IPS DF 19.7 (cell line): ENCODE data around the gene RBM33.
"Not testable (repeated sequence)": the region's sequence is repeated elsewhere in the genome, so short reads cannot be mapped to it uniquely, and the experiment has no call there.

Experiments used
- DNase-seq: peaks from one replicate; pipeline ENCODE4 v3.0.0-alpha.2; 2013; ENCODE audit warnings: low read depth, low spot score

Gene RBM33, protein sequence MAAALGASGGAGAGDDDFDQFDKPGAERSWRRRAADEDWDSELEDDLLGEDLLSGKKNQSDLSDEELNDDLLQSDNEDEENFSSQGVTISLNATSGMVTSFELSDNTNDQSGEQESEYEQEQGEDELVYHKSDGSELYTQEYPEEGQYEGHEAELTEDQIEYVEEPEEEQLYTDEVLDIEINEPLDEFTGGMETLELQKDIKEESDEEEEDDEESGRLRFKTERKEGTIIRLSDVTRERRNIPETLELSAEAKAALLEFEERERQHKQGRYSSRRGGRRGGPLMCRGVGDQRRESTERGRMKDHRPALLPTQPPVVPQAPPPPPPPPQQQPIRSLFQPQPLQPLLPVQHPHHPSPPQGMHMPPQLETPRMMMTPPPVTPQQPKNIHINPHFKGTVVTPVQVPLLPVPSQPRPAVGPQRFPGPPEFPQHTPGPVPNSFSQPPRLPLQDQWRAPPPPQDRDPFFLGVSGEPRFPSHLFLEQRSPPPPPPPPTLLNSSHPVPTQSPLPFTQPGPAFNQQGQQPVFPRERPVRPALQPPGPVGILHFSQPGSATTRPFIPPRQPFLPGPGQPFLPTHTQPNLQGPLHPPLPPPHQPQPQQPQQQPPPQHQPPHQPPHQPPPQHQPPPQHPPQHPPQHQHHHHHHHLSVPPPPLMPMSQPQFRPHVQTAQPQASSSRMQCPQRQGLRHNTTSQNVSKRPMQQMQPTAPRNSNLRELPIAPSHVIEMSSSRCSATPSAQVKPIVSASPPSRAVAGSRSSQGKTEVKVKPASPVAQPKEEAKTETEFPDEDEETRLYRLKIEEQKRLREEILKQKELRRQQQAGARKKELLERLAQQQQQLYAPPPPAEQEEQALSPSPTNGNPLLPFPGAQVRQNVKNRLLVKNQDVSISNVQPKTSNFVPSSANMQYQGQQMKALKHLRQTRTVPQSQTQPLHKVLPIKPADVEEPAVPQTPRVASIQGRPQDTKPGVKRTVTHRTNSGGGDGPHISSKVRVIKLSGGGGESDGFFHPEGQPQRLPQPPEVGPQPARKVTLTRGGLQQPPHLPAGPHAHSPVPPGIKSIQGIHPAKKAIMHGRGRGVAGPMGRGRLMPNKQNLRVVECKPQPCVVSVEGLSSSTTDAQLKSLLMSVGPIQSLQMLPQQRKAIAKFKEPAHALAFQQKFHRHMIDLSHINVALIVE

DNA sequence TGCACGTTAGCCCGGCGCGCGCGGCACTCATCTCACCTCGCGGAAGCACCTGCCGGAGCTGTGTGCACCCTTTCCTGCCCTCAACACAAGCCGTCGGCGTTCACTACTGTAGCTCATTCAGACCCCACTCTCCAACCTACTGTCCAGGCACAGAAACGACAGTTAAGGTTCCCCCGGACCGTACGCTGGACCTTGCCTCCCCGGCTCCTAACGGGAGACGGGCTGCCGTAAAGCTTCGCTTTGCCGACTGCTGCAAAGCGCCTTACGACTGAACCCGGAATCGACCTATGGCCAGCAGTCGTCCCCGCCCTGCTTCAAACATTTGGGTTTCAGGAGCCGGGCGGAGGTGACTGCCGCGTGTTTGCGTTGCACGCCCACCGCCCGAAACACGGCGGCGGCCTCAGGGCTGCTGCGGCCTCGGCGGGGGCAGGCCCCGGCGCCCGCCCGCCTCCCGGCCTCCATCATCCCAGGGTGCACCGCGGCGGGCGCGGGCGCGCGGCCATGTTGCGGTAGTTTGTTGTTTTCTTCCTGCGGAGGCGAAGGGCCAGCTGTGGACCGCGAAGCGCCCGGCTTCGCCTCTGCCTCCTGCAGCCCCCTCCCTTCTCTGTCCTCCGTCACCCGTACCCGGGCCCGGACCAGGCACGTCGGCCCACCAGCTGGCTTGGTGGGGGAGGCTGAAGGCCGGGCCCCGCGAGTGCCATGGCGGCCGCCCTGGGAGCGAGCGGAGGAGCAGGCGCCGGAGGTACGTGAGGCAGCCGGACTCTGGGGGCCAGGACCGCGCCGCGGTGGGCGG lies at the start of gene RBM33:
RBM33 (plus strand) TSS at position 484 of the 793 bp plus-strand sequence; CDS start at position 700, 216 bp downstream.
- DNase-seq = peak; percentile 50

DNA sequence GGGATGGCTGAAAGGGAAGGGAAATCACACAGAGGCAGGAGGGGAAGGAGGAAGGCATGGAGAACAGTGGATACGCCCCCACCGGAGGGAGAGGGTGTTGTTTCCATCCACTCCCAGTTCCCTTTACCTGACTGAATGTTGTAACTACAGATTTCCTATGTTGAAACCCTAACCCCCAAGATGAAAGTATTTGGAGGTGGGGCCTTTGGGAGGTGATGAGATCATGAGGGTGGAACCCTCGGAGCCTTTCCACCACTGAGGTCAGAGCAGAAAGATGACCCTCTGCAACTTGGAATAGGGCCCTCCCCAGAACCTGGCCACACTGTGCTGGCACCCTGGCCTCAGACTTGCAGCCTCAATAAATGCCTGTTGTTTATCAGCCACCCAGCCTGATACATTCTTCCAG lies 49.5 kb upstream of the RBM33 start:
- DNase-seq = peak; percentile 56

DNA sequence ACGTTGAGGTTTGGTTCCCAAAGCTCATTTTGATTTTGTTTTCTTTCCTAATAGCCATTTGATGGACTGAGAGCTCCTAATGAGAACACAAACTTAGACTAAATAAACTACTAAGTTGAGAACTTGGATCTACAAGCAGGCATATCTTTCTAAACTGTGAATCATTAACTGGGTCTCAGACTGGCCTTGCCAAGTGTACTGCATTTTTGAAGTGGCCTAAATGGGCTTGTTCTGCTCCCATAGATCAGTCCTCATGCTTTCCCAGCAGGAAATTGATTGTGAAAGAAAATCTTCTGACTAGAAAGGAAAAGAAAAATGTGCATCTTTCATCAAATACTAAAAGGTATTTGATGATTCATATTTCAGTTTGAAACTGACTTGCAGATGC lies 46.7 kb upstream of the RBM33 start:
- no peak for DNase-seq

DNA sequence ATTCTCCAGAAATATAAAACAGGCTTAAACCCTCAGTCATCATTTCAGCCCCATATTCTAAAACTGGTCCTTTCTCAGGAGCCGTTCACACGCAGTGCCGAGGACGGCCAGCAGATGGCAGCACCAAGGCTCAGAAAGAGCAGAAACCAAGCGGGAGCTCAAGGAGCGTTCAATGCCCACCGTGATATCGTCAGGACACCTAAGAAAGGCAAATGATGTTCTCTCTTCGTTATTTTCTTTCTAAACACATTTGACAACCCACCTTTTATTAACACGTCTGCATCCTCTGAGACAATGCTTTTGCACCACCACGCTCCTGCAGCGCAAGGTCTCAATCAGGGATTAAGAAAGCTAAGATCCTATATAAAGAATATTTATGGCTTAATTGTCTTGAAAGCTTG lies 45.7 kb upstream of the RBM33 start:
- DNase-seq = no peak

GRCh38 chr7:155602156-155602555 lies 42.3 kb upstream of the RBM33 start:
- no peak for DNase-seq

GRCh38 chr7:155602750-155603149 lies 41.7 kb upstream of the RBM33 start:
- DNase-seq = no peak

DNA sequence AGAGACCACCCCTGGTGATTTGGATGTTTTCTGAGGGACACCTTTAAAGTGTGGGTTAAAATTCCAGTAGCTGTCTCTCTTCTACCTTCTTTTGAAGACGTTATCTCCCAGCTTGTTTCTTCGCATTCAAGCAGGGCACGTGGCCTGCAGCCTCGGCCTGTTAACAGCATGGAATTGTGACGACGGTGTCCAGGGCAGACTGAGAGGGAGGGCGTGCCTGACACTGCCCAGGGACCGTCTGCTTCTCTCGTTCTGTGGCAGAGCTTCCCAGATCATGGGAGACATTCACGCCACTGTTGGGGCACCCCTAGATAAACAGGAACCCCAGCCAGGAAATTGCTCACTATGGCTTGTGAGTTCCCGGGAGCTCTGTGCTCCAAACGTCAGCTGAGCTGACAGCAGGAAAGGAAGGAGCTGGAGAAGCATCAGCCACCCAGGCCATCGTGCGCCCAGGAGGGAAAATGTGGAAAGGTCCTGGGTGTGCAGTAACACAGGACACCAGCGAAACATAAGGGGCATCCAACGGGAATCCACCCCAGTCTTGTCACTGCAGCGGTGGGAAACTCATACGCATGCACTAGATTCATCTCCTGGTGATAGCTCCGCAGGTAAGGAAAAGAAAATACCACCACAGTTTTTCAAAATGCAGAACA lies 41.1 kb upstream of the RBM33 start:
- no peak for DNase-seq

DNA sequence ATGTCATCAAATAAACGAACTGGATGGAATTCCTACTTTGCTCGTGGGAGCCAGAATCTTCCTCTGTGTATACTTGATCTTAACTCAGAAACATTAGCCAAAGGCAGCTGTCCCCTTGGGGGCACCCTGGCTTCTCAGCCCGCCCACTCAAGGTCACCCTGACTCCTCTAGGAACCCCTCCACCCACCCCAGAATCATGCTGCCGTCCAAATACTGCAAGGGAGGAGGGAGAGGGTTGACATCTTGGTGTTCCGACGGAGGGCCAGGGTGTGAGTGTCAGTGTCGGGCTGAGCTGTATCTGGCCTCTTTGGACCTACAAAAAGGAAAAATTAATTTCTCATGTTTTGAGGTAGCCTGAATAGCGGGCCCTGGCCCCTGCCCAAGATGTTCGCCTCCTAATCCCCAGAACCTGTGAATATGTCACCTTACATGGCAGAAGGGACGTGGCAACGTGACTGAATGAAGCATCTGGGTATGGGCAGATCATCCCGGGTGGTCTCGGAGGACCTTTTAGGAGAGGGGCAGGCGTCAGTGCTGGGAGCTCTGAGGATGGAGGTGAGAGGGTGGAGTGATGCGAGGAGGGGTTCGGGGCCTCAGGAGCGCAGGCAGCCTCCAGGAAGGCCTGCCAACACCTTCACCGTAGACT lies 40.5 kb upstream of the RBM33 start:
- no peak for DNase-seq

- DNase-seq = no peak
Observed at GRCh38 chr7:155604504-155604997, 39.9 kb upstream of the RBM33 start.

DNA sequence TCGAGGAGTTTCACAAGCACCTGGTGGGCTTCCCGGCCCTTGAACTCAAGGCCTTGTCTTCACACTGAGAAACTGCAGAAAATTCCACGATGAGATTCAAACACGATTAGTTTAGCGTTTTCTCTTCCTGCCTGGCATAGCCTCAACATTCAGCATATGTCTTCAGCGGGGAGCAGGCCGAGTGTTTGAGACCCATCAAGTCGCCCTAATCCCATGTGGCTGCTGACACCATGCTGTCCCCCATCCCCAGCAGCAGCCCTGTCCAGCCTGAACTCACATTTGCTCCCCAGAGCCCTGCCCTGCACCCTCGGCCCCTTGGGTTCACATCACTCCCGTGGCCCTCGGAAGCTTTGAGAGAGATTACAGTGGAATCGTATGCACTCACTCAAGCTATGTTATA lies 35.3 kb upstream of the RBM33 start:
- DNase-seq = no peak

- no peak for DNase-seq
Observed at GRCh38 chr7:155610633-155611193, 33.7 kb upstream of the RBM33 start.

DNA sequence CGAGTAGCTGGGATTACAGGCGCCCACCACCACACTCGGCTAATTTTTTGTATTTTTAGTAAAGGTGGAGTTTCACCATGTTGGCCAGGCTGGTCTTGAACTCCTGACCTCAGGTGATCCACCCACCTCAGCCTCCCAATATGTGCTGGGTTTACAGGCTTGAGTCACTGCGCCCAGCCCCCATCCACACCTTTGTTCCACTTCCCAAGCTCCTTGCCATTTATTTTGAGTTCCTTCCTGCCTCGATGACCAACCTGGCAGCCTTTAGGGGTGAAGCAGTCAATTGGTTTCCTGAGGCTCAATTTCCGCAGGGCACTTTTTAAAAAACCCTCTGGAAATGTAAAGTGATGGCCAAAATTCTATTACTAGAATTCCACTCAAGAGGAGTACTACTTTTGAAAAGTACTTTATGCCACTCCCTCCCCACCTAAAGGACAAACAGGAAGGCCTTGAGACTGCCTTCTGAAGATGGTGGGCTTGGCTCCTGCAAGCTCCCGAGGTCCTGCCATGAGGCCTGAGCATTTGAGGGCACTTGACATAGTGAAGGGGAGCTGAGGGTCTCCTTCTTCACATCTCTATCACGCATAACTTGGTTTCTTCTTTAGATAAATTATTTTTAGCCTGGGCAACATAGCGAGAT lies 32.5 kb upstream of the RBM33 start:
- DNase-seq = no peak

DNA sequence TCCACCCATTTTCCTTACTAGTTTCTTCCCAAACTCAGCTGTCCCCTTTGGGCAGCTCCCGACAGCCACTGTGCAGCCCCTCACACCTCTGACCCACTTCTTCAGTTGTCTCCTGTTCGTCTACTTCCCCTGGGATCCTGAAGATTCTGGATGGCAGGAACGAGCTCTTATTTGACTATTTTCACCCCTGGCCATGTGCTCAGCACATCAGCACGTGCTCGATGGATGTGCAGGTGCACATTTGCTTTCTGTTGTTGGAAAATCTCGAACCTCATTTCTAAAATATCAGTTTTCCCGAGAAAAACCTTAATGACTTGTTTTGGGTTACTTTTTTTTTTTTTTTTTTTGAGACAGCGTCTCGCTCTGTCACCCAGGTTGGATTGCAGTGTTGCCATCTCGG lies 31.8 kb upstream of the RBM33 start:
- no peak for DNase-seq

GRCh38 chr7:155615085-155615484 lies 29.4 kb upstream of the RBM33 start:
- DNase-seq = not testable (repeated sequence)

GRCh38 chr7:155618708-155619633 lies 25.5 kb upstream of the RBM33 start:
- no peak for DNase-seq

DNA sequence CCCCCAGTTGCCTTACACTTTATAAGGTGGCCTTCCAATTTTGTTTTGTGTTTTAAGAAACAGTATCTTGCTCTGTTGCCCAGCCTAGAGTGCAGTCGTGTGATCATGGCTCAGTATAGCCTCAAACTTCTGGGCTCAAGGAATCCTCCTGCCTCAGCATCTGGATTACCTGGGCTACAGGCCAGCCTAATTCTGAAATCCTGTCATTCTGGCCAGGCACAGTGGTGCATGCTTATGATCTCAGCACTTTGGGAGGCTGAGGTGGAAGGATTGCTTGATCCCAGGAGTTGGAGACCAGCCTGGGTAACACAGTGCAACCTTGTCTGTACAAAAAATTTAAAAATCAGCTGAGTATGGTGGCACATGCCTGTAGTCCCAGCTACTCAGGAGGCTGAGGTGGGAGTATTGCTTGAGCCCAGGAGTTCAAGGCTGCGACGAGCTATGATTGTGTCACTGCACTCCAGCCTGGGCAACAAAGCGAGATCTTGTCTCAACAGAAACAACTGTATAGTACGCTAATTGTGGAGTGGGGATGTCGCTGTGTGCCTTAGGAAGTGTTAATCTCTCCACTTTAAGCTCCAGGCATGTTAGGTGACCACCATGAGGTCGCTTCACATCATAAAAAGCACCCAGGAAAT lies 24.7 kb upstream of the RBM33 start:
- no peak for DNase-seq

- DNase-seq = no peak
Observed at GRCh38 chr7:155620497-155620896, 24.0 kb upstream of the RBM33 start.
